Measurements from ENCODE around the gene PRG3. TPM values are rescaled to one million over a fixed set of nuclear protein-coding genes. Genes with fewer than 3 reads are reported as not detected.
"Not testable (repeated sequence)": the region's sequence is repeated elsewhere in the genome, so short reads cannot be mapped to it uniquely, and the experiment has no call there.

PRG3 gene
- total RNA-seq, 2 donors from 2014 or later = not detected

GRCh38 chr11:57403003-57403801 lies 22.3 kb upstream of the PRG3 start:
- H3K27me3 Mint-ChIP-seq; H3K9me3 Mint-ChIP-seq; H3K4me3 Mint-ChIP-seq; ATAC-seq (replicated peaks): not testable (repeated sequence)
- peaks cover 58% of the 10 kb centered on the region for H3K36me3 Mint-ChIP-seq (ENCODE audit: low read depth)
- peaks cover 35% of the 10 kb centered on the region for H3K4me1 Mint-ChIP-seq
- H3K27ac Mint-ChIP-seq = peak overlapping the region; percentile 47

DNA sequence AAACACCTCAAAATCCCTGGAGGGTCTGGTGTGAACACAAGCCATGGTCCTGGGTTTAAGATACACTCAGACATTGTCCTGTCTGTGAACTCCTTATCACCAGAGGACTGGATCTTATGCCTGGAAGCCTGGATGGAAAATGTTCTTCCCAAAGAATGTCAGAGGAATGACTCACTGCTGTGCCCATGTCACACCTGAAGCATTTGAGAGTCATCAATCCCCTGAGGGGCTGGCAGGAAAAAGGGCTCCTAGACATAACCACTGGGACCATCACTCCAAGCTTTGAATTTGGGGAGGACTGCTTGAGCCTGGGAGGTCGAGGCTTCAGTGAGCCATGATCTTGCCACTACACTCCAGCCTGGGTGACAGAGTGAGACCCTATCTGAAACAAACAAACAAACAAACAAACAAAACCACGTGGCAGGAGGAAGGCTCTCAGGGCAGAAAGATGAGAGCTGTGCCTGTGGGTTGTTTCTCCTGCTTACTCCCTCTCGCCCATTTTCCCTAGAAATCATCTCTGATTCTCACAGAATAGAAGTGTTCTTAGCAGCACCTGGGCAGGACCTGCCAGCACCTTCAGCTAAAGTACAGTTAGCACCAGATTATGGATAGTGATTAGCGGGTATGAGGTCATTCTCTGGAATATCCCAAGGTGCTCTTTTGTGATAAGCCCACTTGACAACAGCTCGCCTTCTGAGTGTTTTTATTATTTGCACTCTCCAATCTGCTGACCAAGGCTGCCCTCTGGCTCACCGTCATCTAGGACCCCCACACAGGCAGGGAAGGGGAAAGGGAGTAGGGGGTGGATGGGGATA lies 21.4 kb upstream of the PRG3 start:
- ATAC-seq (replicated peaks) = no peak
- Mint-ChIP-seq H3K27me3 (no peaks in the 10 kb centered on the region), H3K36me3 (ENCODE audit: low read depth) (peaks cover 50% of the 10 kb centered on the region), H3K27ac (peak overlapping the region; percentile 47), H3K9me3 (no peaks in the 10 kb centered on the region), H3K4me3 (no peak overlapping the region), H3K4me1 (peaks cover 31% of the 10 kb centered on the region)

- Mint-ChIP-seq H3K9me3 (no peaks in the 10 kb centered on the region), H3K27me3 (no peaks in the 10 kb centered on the region), H3K4me3 (no peak overlapping the region), H3K36me3 (ENCODE audit: low read depth) (peaks cover 26% of the 10 kb centered on the region), H3K27ac (no peak overlapping the region), H3K4me1 (peaks cover 8% of the 10 kb centered on the region)
- no peak for ATAC-seq (replicated peaks)
Measured at GRCh38 chr11:57399972-57400578, 19.1 kb upstream of the PRG3 start.

DNA sequence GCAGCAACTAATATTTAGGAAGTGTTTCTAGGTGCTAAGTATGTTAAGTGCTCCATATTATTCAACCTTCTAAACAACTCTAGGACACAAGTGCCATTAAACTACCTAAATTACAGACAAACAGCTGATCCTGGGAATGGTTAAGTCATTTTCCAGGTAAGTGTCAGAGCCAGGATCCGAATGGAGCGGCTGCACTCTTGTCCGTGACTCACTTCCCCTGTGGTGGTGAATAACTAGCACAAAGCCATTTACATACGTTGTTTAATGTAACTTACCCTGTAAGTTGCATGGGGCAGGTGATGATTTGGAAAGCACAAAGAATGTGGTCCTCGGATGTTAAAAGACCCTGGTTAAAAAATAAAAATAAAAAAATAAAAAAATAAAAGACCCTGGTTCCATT lies 18.3 kb upstream of the PRG3 start:
- H3K4me3 Mint-ChIP-seq = no peak overlapping the region
- peaks cover 18% of the 10 kb centered on the region for H3K36me3 Mint-ChIP-seq (ENCODE audit: low read depth)
- no peak for ATAC-seq (replicated peaks)
- H3K4me1 Mint-ChIP-seq = no peaks in the 10 kb centered on the region
- no peak overlapping the region for H3K27ac Mint-ChIP-seq
- no peaks in the 10 kb centered on the region for H3K9me3 Mint-ChIP-seq
- H3K27me3 Mint-ChIP-seq = no peaks in the 10 kb centered on the region

DNA sequence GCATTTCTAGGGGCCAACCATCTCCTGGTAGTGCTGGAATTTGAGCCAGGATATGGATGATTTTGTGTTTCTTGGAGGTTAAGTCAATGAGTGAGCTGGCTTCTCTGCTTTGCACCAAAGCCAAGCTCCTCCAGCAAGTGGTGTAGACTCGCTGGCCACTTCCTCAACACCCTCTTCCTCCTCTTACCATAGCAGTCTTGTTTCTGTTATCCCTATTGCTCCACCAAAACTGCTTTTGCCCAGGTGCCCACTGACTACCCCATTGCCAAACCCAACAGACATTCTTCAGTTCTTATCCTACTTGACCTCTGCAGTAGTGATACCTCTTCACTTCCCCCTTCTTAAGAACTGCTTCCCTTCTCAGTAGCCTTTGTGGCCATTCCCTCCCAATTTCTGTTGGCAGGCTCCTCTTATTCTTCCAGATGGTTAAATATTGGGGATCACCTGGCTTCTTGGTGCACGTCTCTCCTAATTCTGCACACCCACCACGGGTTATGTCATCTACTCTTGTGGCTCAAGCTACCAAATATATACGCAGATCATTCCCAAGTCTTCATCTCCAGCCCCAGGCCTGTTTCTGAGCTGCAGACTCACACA lies 16.5 kb upstream of the PRG3 start:
- H3K36me3 Mint-ChIP-seq (ENCODE audit: low read depth) = peaks cover under 1% of the 10 kb centered on the region
- H3K27ac Mint-ChIP-seq = no peak overlapping the region
- no peaks in the 10 kb centered on the region for H3K27me3 Mint-ChIP-seq
- H3K9me3 Mint-ChIP-seq = no peaks in the 10 kb centered on the region
- no peaks in the 10 kb centered on the region for H3K4me1 Mint-ChIP-seq
- ATAC-seq (replicated peaks) = no peak
- no peak overlapping the region for H3K4me3 Mint-ChIP-seq

GRCh38 chr11:57396744-57397143 lies 15.8 kb upstream of the PRG3 start:
- H3K4me3 Mint-ChIP-seq = no peak overlapping the region
- H3K4me1 Mint-ChIP-seq = no peaks in the 10 kb centered on the region
- H3K27me3 Mint-ChIP-seq = no peaks in the 10 kb centered on the region
- no peaks in the 10 kb centered on the region for H3K36me3 Mint-ChIP-seq (ENCODE audit: low read depth)
- H3K27ac Mint-ChIP-seq = no peak overlapping the region
- no peak for ATAC-seq (replicated peaks)
- H3K9me3 Mint-ChIP-seq = no peaks in the 10 kb centered on the region

DNA sequence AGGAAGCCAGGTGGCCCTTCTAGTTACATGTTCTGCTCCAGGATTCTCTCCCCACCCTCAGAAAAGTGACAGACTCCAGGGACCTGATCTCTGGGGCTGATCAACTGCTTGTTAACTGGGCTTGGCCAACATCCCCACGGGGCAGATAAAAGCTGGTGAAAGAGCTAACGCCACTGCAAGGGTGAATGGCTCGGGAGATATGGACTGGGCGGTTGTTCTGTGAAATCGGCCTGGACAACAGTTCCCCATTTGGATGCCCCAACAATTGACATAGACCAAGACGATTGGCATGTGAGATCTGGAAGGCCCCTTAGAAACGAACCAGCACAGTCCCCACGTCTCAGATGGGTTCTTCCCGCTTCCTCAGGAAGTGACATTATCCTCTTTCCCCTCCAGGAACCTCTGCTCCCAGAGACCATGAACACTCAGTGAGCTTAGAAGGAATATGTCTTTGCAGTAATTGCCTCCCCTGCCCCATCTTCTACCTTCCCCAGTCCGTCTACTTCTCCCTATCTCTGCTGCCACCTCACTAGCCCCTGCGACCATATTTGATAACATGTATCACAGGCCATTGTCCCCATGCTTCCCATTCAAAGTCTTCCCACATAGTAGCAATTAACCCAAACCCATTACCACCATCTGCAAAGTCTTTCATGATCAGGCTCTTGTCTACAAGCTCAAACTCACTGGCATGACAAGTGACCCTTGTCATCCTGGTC lies 15.1 kb upstream of the PRG3 start:
- no peaks in the 10 kb centered on the region for H3K9me3 Mint-ChIP-seq
- H3K4me3 Mint-ChIP-seq = no peak overlapping the region
- H3K36me3 Mint-ChIP-seq (ENCODE audit: low read depth) = no peaks in the 10 kb centered on the region
- ATAC-seq (replicated peaks) = no peak
- no peak overlapping the region for H3K27ac Mint-ChIP-seq
- H3K27me3 Mint-ChIP-seq = no peaks in the 10 kb centered on the region
- H3K4me1 Mint-ChIP-seq = no peaks in the 10 kb centered on the region

DNA sequence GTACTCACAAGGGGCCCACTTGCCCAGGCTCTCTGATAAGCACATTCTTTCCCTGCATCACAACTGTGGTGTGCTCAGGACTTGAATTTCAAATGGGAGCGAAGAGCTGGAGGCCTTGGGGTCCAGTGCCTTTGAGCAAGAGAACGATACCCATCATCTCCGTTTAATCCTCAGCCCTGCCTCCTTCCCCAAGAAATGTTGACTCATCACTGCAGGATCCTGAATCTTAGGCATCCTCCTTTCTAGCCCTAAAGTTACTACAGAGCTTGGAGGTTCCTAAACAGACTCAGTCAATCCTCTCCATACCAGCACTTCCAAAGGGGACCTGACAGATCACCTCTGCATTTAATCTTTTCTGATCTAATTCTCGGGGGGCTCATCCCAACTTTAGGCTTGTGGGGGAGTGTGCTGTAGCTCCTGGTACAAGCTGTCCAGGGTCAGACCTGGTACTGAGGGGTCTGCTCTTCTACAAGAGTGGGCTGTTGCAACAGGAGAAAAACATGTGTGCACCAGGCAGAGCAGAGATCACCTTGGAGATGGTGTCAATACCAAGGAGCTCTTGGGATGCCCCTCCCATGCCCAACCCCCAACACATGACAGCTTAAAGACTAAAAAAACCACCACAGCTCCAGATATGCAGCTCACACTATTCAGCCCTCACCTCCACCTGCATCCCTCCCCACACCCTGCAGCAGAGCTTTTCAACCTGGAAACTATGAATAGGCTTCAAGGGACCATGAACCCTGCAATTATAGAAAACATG lies 13.4 kb upstream of the PRG3 start:
- no peaks in the 10 kb centered on the region for H3K36me3 Mint-ChIP-seq (ENCODE audit: low read depth)
- no peak overlapping the region for H3K27ac Mint-ChIP-seq
- no peak overlapping the region for H3K4me3 Mint-ChIP-seq
- no peaks in the 10 kb centered on the region for H3K9me3 Mint-ChIP-seq
- ATAC-seq (replicated peaks) = no peak
- H3K27me3 Mint-ChIP-seq = no peaks in the 10 kb centered on the region
- H3K4me1 Mint-ChIP-seq = no peaks in the 10 kb centered on the region

- ATAC-seq (replicated peaks) = no peak
- H3K9me3 Mint-ChIP-seq = no peaks in the 10 kb centered on the region
- H3K4me1 Mint-ChIP-seq = no peaks in the 10 kb centered on the region
- H3K4me3 Mint-ChIP-seq = no peak overlapping the region
- no peaks in the 10 kb centered on the region for H3K36me3 Mint-ChIP-seq (ENCODE audit: low read depth)
- no peaks in the 10 kb centered on the region for H3K27me3 Mint-ChIP-seq
- H3K27ac Mint-ChIP-seq = no peak overlapping the region
Measured at GRCh38 chr11:57392763-57393105, 11.8 kb upstream of the PRG3 start.

DNA sequence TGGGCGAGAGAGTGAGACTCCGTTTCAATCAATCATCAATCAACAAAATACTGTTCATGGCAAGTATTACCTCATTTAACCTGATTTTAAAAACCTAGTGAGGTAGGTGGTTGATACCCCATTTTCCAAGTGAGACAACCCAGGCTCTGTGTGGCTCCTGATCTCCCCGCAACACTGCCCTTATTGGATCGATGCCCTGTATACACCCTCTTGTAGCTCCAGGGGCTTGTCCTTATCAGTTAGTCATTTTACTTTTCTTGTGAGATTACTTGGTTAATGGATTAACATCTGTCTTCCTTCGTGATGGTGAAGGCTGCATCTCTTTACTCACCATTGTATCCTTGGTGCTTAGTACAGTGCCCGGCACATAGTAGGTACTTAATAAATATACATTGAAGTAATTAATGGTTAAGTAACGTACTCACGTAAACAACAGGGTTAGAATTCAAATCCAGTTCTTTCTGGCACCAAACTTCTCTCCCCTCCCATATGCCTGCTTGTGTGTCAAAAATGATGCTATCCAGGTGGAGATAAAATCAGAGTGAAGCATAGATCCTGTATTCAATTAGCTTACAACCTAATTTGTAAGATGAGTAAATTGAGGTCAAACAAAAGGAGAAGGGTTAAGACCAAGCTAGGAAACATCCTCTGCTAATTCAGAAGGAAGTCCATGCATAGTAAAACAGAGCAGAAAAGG lies 11.3 kb upstream of the PRG3 start:
- no peak for ATAC-seq (replicated peaks)
- H3K27ac Mint-ChIP-seq = no peak overlapping the region
- no peaks in the 10 kb centered on the region for H3K27me3 Mint-ChIP-seq

DNA sequence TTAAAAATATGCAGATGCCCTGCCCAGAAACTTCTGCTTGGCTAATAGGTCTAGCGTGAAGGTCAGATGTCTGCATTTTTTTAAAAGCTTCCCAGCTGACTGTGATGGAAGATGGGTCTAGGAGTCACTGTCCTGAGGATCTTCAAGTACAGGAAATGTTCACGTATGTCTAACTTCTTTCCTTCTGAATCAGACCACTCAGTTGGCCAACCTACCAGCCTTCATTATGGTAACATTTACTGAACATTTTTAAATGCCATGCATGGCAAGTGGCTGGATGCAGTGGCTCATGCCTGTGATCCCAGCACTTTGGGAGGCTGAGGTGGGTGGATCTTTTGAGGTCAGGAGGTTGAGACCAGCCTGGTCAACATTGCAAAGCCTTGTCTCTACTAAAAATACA lies 10.6 kb upstream of the PRG3 start:
- H3K4me1 Mint-ChIP-seq = no peaks in the 10 kb centered on the region
- no peaks in the 10 kb centered on the region for H3K27me3 Mint-ChIP-seq
- no peak for ATAC-seq (replicated peaks)
- no peaks in the 10 kb centered on the region for H3K9me3 Mint-ChIP-seq
- no peaks in the 10 kb centered on the region for H3K36me3 Mint-ChIP-seq (ENCODE audit: low read depth)
- H3K4me3 Mint-ChIP-seq = no peak overlapping the region
- H3K27ac Mint-ChIP-seq = no peak overlapping the region

More for the DNA sequence above, 11.3 kb upstream of the PRG3 start:
- no peaks in the 10 kb centered on the region for H3K36me3 Mint-ChIP-seq (ENCODE audit: low read depth)
- no peaks in the 10 kb centered on the region for H3K4me1 Mint-ChIP-seq
- H3K4me3 Mint-ChIP-seq = no peak overlapping the region
- H3K9me3 Mint-ChIP-seq = no peaks in the 10 kb centered on the region

- H3K36me3 Mint-ChIP-seq (ENCODE audit: low read depth) = no peaks in the 10 kb centered on the region
- no peaks in the 10 kb centered on the region for H3K27me3 Mint-ChIP-seq
- H3K4me1 Mint-ChIP-seq = no peaks in the 10 kb centered on the region
- H3K27ac Mint-ChIP-seq = no peak overlapping the region
- no peak for ATAC-seq (replicated peaks)
- no peak overlapping the region for H3K4me3 Mint-ChIP-seq
- no peaks in the 10 kb centered on the region for H3K9me3 Mint-ChIP-seq
Measured at GRCh38 chr11:57391111-57391510, 10.2 kb upstream of the PRG3 start.

GRCh38 chr11:57390535-57390934 lies 9.6 kb upstream of the PRG3 start, which contains the start of gene PRG2:
PRG2 (minus strand) TSS chr11:57390650; CDS start chr11:57389944, 706 bp downstream.
- no peak within 1 kb of the TSS for H3K4me3 Mint-ChIP-seq
- no peak within 1 kb of the TSS for H3K27ac Mint-ChIP-seq
- no peaks in the 10 kb centered on the region for H3K36me3 Mint-ChIP-seq (ENCODE audit: low read depth)
- no peak for ATAC-seq (replicated peaks)
- no peaks in the 10 kb centered on the region for H3K27me3 Mint-ChIP-seq
- no peaks in the 10 kb centered on the region for H3K9me3 Mint-ChIP-seq
- no peaks in the 10 kb centered on the region for H3K4me1 Mint-ChIP-seq
